Upper lobe of right lung (tissue), 1 donor: Measurements from ENCODE around the gene WDR55. TPM values are rescaled to one million over a fixed set of nuclear protein-coding genes. Genes with fewer than 3 reads are reported as not detected.
"Not testable (repeated sequence)": the region's sequence is repeated elsewhere in the genome, so short reads cannot be mapped to it uniquely, and the experiment has no call there.

ENCODE experiments used
- ATAC-seq: fragments of 200-7000 bp; cut with Tn5 transposase; one replicate; pipeline ENCODE4 v1.9.1; 2020; ENCODE audit warnings: mild to moderate bottlenecking, moderate library complexity
- DNase-seq: peaks from one replicate; pipeline ENCODE4 v3.0.0-alpha.2; 2020
- H3K27ac ChIP-seq: fragments of 200-600 bp; one replicate; pipeline ENCODE4 v1.8.0; 2022
- H3K27me3 ChIP-seq: fragments of 200-600 bp; one replicate; pipeline ENCODE4 v1.8.0; 2022; ENCODE audit warnings: mild to moderate bottlenecking
- H3K36me3 ChIP-seq: fragments of 200-600 bp; one replicate; pipeline ENCODE4 v1.8.0; 2022
- H3K4me1 ChIP-seq: fragments of 200-600 bp; one replicate; pipeline ENCODE4 v1.8.0; 2022
- H3K4me3 ChIP-seq: fragments of 200-600 bp; one replicate; pipeline ENCODE4 v1.8.0; 2022; ENCODE audit warnings: mild to moderate bottlenecking
- H3K9me3 ChIP-seq: fragments of 200-600 bp; one replicate; pipeline ENCODE4 v1.8.0; 2022
- intact Hi-C: fragments of 100-400 bp; cut with DNase I; formaldehyde crosslinking; loops from one replicate; pipeline ENCODE4 v1.11.0; 2022
- long read RNA-seq: library from polyadenylated mRNA; unstranded; transcript quantifications from one replicate; pipeline ENCODE4 v2.0.0, GENCODE V29; 2021
- total RNA-seq: library from RNA; stranded (reverse); fragmentation: NEBNext Ultra II Directional; extraction: Animal tissue kit (Norgen Biotek cat#: 25700); gene quantifications from one replicate; pipeline ENCODE4 v1.2.1, GENCODE V29; 2021
- TF ChIP-seq, protein P1 (sequence below): fragments of 200-600 bp; IDR thresholded peaks from one replicate; pipeline ENCODE4 v1.8.0; 2022; ENCODE audit warnings: antibody characterized with exemption
- donor health status: DM: no; HTN: yes; CAD: no; lungs with severe emphysema.

WDR55 gene, protein sequence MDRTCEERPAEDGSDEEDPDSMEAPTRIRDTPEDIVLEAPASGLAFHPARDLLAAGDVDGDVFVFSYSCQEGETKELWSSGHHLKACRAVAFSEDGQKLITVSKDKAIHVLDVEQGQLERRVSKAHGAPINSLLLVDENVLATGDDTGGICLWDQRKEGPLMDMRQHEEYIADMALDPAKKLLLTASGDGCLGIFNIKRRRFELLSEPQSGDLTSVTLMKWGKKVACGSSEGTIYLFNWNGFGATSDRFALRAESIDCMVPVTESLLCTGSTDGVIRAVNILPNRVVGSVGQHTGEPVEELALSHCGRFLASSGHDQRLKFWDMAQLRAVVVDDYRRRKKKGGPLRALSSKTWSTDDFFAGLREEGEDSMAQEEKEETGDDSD
- total RNA-seq = 23.4 TPM
- long read RNA-seq, full-length matches to known transcripts = 64 of 94 reads
- long read RNA-seq, partial matches to known transcripts = 14 of 94 reads
- long read RNA-seq, other reads (novel, unspliced or antisense) = 16 of 94 reads

DNA sequence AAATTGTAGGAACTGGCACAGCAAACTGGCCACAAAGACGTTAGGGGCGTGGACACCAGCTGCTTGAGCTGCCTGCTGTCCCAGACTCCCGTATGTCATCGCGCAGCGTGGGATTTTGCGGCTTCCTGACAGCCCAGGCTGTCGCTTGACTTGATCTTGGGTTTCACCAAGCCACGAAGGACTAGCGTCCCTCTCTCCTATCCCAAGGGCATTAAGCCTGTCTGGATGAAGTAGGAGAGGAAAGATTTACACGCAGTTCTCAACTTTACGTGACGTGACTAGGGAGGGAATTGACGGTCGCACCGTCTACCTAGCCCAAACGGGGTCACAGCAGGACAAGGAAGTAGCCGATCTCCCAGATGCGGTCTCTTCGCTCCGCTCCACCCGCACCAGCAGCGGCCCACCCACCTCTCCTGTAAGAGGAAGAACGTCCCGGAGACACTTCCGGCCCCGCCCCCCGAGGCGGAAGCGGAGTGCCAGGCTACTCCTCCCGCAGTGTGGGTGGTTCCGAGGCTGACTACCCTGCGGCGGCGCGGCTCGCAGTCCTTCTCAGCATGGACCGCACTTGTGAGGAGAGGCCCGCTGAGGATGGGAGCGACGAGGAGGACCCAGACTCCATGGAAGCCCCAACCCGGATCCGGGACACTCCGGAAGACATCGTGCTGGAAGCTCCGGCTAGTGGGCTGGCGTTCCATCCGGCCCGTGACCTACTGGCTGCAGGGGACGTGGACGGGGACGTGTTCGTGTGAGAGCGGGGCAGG lies at the start of gene WDR55:
Gene WDR55 (plus strand): TSS at position 546 of the 761 bp plus-strand sequence. CDS start 9 bp downstream, at position 555.
- Histone ChIP-seq H3K4me1 (peaks cover 18% of the 10 kb centered on the region), H3K9me3 (no peaks in the 10 kb centered on the region), H3K27me3 (no peaks in the 10 kb centered on the region), H3K4me3 (peak within 1 kb of the TSS; percentile 87), H3K27ac (peak within 1 kb of the TSS; percentile 89), H3K36me3 (peaks cover 65% of the 10 kb centered on the region)
- TF ChIP-seq, protein P1, sequence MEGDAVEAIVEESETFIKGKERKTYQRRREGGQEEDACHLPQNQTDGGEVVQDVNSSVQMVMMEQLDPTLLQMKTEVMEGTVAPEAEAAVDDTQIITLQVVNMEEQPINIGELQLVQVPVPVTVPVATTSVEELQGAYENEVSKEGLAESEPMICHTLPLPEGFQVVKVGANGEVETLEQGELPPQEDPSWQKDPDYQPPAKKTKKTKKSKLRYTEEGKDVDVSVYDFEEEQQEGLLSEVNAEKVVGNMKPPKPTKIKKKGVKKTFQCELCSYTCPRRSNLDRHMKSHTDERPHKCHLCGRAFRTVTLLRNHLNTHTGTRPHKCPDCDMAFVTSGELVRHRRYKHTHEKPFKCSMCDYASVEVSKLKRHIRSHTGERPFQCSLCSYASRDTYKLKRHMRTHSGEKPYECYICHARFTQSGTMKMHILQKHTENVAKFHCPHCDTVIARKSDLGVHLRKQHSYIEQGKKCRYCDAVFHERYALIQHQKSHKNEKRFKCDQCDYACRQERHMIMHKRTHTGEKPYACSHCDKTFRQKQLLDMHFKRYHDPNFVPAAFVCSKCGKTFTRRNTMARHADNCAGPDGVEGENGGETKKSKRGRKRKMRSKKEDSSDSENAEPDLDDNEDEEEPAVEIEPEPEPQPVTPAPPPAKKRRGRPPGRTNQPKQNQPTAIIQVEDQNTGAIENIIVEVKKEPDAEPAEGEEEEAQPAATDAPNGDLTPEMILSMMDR = no peak
- peak; percentile 99 for DNase-seq
- peak; percentile 99 for ATAC-seq
- intact Hi-C loops = no loop called here

DNA sequence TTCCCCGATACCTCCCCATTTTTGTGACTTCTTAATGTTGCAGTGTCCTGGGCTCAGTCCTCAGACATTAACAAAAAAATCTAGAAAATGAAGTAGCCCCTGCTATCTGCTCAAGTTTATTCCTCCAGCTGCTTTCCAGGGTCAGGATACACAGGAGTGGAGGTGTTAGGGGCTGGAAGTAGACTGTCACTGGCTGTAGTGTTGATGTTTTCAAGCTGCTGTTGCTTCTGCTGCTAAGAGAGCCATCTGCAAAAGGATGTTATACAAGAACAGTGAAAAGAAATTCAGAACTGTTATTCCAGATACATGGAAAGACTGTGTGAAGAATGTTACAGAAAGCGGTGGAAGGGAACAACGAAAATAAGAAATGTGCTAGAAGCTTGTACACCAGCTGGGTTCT lies 42.4 kb upstream of the WDR55 start:
- DNase-seq (no peak), ATAC-seq (peak; percentile 41)
- H3K36me3 ChIP-seq = no peaks in the 10 kb centered on the region
- H3K4me3 ChIP-seq = no peak overlapping the region
- no peak overlapping the region for H3K27ac ChIP-seq
- H3K9me3 ChIP-seq = no peaks in the 10 kb centered on the region
- TF ChIP-seq, protein P1 = no peak
- intact Hi-C loops = no loop called here
- H3K27me3 ChIP-seq = no peaks in the 10 kb centered on the region
- peaks cover 3% of the 10 kb centered on the region for H3K4me1 ChIP-seq

DNA sequence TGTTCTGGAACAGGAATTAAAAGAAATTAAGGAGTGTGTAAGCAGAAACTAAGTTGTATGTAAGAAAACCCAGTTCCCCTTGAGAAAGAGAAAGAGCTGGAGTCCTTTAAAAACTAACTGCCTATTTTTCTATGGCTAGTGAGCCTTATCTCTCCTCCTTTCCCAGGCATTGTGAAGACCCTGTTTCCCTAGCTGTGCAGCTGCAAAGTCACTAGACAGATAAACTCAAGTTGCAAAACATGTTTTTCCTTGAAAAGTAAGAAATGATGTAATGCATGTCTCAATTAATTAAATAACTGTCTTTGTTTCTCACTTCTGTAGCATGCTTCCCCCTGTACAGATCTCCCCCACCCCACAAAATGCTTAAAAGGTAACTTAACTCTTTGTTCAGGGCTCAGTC lies 41.6 kb upstream of the WDR55 start:
- ATAC-seq, intact Hi-C loops: not testable (repeated sequence)

DNA sequence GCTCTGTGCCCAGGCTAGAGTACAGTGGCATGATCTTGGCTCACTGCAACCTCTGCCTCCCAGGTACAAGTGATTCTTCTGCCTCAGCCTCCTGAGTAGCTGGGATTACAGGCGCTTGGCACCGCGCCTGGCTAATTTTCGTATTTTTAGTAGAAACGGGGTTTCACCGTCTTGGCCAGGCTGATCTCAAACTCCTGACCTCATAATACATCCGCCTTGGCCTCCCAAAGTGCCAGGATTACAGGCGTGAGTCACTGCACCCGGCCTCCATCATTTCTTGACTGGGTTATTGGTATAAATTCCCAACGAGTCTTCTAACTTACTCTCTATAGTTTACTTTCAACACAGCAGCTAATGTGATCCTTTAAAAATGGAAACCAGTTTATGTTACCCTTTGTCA lies 39.8 kb upstream of the WDR55 start:
- intact Hi-C loops, DNase-seq, H3K27ac ChIP-seq, H3K36me3 ChIP-seq, H3K4me1 ChIP-seq, H3K27me3 ChIP-seq, H3K4me3 ChIP-seq, ATAC-seq, H3K9me3 ChIP-seq: not testable (repeated sequence)

More for the DNA sequence above, 41.6 kb upstream of the WDR55 start:
- not testable (repeated sequence) for H3K36me3 ChIP-seq, H3K4me3 ChIP-seq, H3K27me3 ChIP-seq, H3K27ac ChIP-seq, H3K4me1 ChIP-seq, DNase-seq, H3K9me3 ChIP-seq

DNA sequence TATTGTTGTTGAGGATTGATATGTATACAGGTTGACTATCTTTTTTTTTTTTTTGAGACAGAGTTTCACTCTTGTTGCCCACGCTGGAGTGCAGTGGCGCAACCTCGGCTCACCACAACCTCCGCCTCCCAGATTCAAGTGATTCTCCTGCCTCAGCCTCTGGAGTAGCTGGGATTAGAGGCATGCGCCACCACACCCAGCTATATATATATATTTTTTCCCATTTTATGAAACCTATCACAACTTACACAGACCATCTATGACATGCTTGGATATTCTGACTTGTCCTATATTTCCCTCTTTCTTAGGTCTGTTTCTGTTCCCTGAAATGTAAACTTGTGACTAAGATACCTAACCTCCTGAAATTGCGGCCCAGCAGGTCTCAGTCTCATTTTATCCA lies 36.7 kb upstream of the WDR55 start:
- DNase-seq (no peak), ATAC-seq (no peak)
- Histone ChIP-seq H3K4me1 (peaks cover 17% of the 10 kb centered on the region), H3K9me3 (no peaks in the 10 kb centered on the region), H3K4me3 (no peak overlapping the region), H3K36me3 (no peaks in the 10 kb centered on the region), H3K27ac (no peak overlapping the region), H3K27me3 (no peaks in the 10 kb centered on the region)
- intact Hi-C loops = no loop called here
- TF ChIP-seq, protein P1 = no peak

DNA sequence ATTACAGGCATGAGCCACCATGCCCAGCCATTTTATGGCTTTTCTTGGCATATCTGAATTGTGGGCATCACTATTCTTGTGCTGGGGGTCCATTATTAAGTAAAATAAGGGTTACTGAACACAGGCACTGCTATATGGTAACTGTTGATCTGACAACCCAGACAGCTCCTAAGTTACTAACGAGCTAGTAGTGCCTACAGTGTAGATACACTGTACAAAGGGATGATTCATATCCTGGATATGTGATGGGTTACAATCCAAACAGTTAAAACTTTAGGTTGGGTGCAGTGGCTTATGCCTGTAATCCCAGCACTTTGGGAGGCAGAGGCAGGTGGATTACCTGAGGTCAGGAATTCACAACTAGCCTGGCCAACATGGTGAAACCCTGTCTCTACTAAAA lies 36.0 kb upstream of the WDR55 start:
- H3K4me1 ChIP-seq = peaks cover 17% of the 10 kb centered on the region
- intact Hi-C loops = no loop called here
- H3K36me3 ChIP-seq = no peaks in the 10 kb centered on the region
- ATAC-seq (no peak), DNase-seq (no peak)
- no peak overlapping the region for H3K4me3 ChIP-seq
- no peaks in the 10 kb centered on the region for H3K27me3 ChIP-seq
- TF ChIP-seq, protein P1 = no peak
- no peaks in the 10 kb centered on the region for H3K9me3 ChIP-seq
- no peak overlapping the region for H3K27ac ChIP-seq
